Measurements from ENCODE around the gene EVI5.

The EVI5 gene

GRCh38 chr1:92481971-92482664 lies 302.8 kb downstream of the EVI5 start:
- DNase-seq = no peak

- no peak for DNase-seq
These were observed 303.3 kb downstream of the EVI5 start for GRCh38 chr1:92481599-92481925.

- DNase-seq = no peak
These were observed 303.9 kb downstream of the EVI5 start for GRCh38 chr1:92480813-92481598.

- DNase-seq = no peak
These were observed 304.6 kb downstream of the EVI5 start for GRCh38 chr1:92480200-92480812.

GRCh38 chr1:92479587-92479986 lies 305.3 kb downstream of the EVI5 start:
- no peak for DNase-seq

- DNase-seq = no peak
These were observed 306.5 kb downstream of the EVI5 start for GRCh38 chr1:92478393-92478792.

- no peak for DNase-seq
These were observed 308.8 kb downstream of the EVI5 start for GRCh38 chr1:92476071-92476631.

GRCh38 chr1:92475029-92475428 lies 309.9 kb downstream of the EVI5 start:
- DNase-seq = no peak

- DNase-seq = no peak
These were observed 311.0 kb downstream of the EVI5 start for GRCh38 chr1:92473781-92474495.

GRCh38 chr1:92470216-92470615 lies 314.7 kb downstream of the EVI5 start:
- no peak for DNase-seq

GRCh38 chr1:92466683-92467352 lies 318.1 kb downstream of the EVI5 start:
- DNase-seq = no peak

- DNase-seq = no peak
These were observed 319.7 kb downstream of the EVI5 start for GRCh38 chr1:92465256-92465647.

- no peak for DNase-seq
These were observed 320.2 kb downstream of the EVI5 start for GRCh38 chr1:92464588-92465255.

- no peak for DNase-seq
These were observed 323.4 kb downstream of the EVI5 start for GRCh38 chr1:92461364-92462097.

GRCh38 chr1:92459871-92460320 lies 325.0 kb downstream of the EVI5 start:
- no peak for DNase-seq

Data from activated CD4-positive, CD25-positive, alpha-beta regulatory T cell treated with anti-CD3 and anti-CD28 coated beads, Interleukin-2, amount 50 U/mL, for 72 hours (primary cell).